HG02970 (cell line): ENCODE data around the gene BTNL9.
"Not testable (repeated sequence)": the region's sequence is repeated elsewhere in the genome, so short reads cannot be mapped to it uniquely, and the experiment has no call there.

Source experiments
- ATAC-seq: cut with Tn5 transposase; IDR thresholded peaks from one replicate; pipeline ENCODE4 v1.9.1; 2021; ENCODE audit warnings: mild to moderate bottlenecking, moderate library complexity, moderate number of reproducible peaks; ENCODE audit not compliant: unreplicated experiment, low FRiP score

Gene BTNL9

GRCh38 chr5:181042036-181042713 lies 2.1 kb downstream of the BTNL9 start:
- no peak for ATAC-seq

GRCh38 chr5:181042722-181043121 lies 2.7 kb downstream of the BTNL9 start:
- no peak for ATAC-seq

- ATAC-seq = no peak
Observed at GRCh38 chr5:181043285-181044092, 3.4 kb downstream of the BTNL9 start.

- no peak for ATAC-seq
Observed at GRCh38 chr5:181044093-181044599, 4.1 kb downstream of the BTNL9 start.

- ATAC-seq = no peak
Observed at GRCh38 chr5:181044662-181045305, 4.7 kb downstream of the BTNL9 start.

- ATAC-seq = no peak
Observed at GRCh38 chr5:181045316-181045715, 5.2 kb downstream of the BTNL9 start.

- ATAC-seq = not testable (repeated sequence)
Observed at GRCh38 chr5:181045857-181046256, 5.8 kb downstream of the BTNL9 start.

GRCh38 chr5:181047288-181047687 lies 7.2 kb downstream of the BTNL9 start:
- ATAC-seq = no peak

GRCh38 chr5:181047921-181048320 lies 7.9 kb downstream of the BTNL9 start:
- no peak for ATAC-seq

GRCh38 chr5:181050016-181050415 lies 9.9 kb downstream of the BTNL9 start:
- no peak for ATAC-seq

- ATAC-seq = no peak
Observed at GRCh38 chr5:181051841-181052671, 12.0 kb downstream of the BTNL9 start.

GRCh38 chr5:181052672-181053487 lies 12.8 kb downstream of the BTNL9 start:
- no peak for ATAC-seq

- ATAC-seq = no peak
Observed at GRCh38 chr5:181053488-181054121, 13.5 kb downstream of the BTNL9 start.

GRCh38 chr5:181054138-181054537 lies 14.1 kb downstream of the BTNL9 start:
- ATAC-seq = no peak

- no peak for ATAC-seq
Observed at GRCh38 chr5:181054871-181055459, 14.9 kb downstream of the BTNL9 start.

GRCh38 chr5:181056431-181056830 lies 16.4 kb downstream of the BTNL9 start:
- no peak for ATAC-seq

- ATAC-seq = no peak
Observed at GRCh38 chr5:181058321-181058720, 18.3 kb downstream of the BTNL9 start.

- no peak for ATAC-seq
Observed at GRCh38 chr5:181058786-181059296, 18.8 kb downstream of the BTNL9 start.
